Gastroesophageal sphincter (tissue), 2 donors: ENCODE results near the gene PREX1.

Experiments used
- POLR2A ChIP-seq, 2 donors: fragments of 450-650 bp; IDR thresholded peaks; one replicate each; pipeline ENCODE4 v1.6.1; 2017; ENCODE audit warnings: antibody characterized with exemption in 2 of 2, mild to moderate bottlenecking in 2 of 2, moderate library complexity in 1 of 2
- POLR2AphosphoS5 ChIP-seq: sonication (generic); formaldehyde crosslinking; IDR thresholded peaks from one replicate; pipeline ENCODE4 v1.6.1; 2017; ENCODE audit warnings: antibody characterized with exemption

DNA sequence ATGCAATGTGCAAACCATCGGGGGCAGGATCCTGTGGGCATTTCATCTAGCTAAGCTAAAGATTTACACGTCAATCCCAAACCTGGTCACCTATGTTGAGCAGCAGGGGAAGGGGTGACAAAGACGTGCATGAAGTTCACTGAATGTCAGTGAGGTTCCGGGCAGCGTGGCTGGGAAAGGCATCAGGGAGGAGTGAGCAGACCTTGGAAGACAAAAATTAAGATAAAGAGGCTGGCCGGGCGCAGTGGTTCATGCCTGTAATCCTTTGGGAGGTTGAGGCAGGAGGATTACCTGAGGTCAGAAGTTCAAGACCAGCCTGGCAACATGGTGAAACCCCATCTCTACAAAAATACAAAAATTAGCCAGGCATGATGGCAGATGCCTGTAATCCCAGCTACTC lies 126.1 kb downstream of the PREX1 start:
- TF ChIP-seq POLR2AphosphoS5 (no peak), POLR2A (IDR thresholded peaks at IDR 0.05) (no peak)
